GM11168 (cell line): ENCODE results near the gene PFKFB4.

Experiments used
- in situ Hi-C: fragments of 300-500 bp; cut with MboI; formaldehyde crosslinking; loops from one replicate; pipeline ENCODE4 v1.12.0; 2022; ENCODE audit warnings: low sequenced_read_pairs; ENCODE audit not compliant: unreplicated experiment

PFKFB4 gene

GRCh38 chr3:48587686-48588085 lies 31.1 kb upstream of the PFKFB4 start:
- in situ Hi-C loops: no loop called here

GRCh38 chr3:48585411-48585810 lies 28.8 kb upstream of the PFKFB4 start:
- in situ Hi-C loops: no loop called here

- in situ Hi-C loops: no loop called here
These were observed 28.2 kb upstream of the PFKFB4 start for GRCh38 chr3:48584836-48585235.

GRCh38 chr3:48581621-48582481 lies 25.2 kb upstream of the PFKFB4 start:
- in situ Hi-C loops: no loop called here

GRCh38 chr3:48576647-48577046 lies 20.0 kb upstream of the PFKFB4 start:
- in situ Hi-C loops: no loop called here

GRCh38 chr3:48575366-48575765 lies 18.8 kb upstream of the PFKFB4 start:
- in situ Hi-C loops: no loop called here

- in situ Hi-C loops: no loop called here
These were observed 17.5 kb upstream of the PFKFB4 start for GRCh38 chr3:48573973-48574585.

GRCh38 chr3:48572517-48572916 lies 15.9 kb upstream of the PFKFB4 start:
- in situ Hi-C loops: no loop called here

- in situ Hi-C loops: no loop called here
These were observed 15.3 kb upstream of the PFKFB4 start for GRCh38 chr3:48571938-48572337.

- in situ Hi-C loops: no loop called here
These were observed 13.3 kb upstream of the PFKFB4 start for GRCh38 chr3:48569808-48570450.

GRCh38 chr3:48569400-48569799 lies 12.8 kb upstream of the PFKFB4 start:
- in situ Hi-C loops: no loop called here

GRCh38 chr3:48568476-48568875 lies 11.9 kb upstream of the PFKFB4 start:
- in situ Hi-C loops: no loop called here

- in situ Hi-C loops: no loop called here
These were observed 10.9 kb upstream of the PFKFB4 start for GRCh38 chr3:48567500-48567899.

- in situ Hi-C loops: no loop called here
These were observed 10.5 kb upstream of the PFKFB4 start for GRCh38 chr3:48567090-48567489.

- in situ Hi-C loops: no loop called here
These were observed 9.8 kb upstream of the PFKFB4 start for GRCh38 chr3:48566401-48566760.

GRCh38 chr3:48565591-48566400 lies 9.2 kb upstream of the PFKFB4 start:
- in situ Hi-C loops: no loop called here

GRCh38 chr3:48565186-48565585 lies 8.6 kb upstream of the PFKFB4 start:
- in situ Hi-C loops: no loop called here

GRCh38 chr3:48564667-48565066 lies 8.1 kb upstream of the PFKFB4 start:
- in situ Hi-C loops: no loop called here

GRCh38 chr3:48564022-48564421 lies 7.4 kb upstream of the PFKFB4 start:
- in situ Hi-C loops: no loop called here

GRCh38 chr3:48563382-48563918 lies 6.8 kb upstream of the PFKFB4 start, which contains the start of gene UCN2:
Gene UCN2, minus strand, starts transcription at chr3:48563781. Its CDS starts 657 bp downstream, at chr3:48563124.
- in situ Hi-C loops: no loop called here
